Measurements from ENCODE around the gene DIP2C. TPM values are rescaled to one million over a fixed set of nuclear protein-coding genes. Genes with fewer than 3 reads are reported as not detected.
A peak's percentile ranks its signal among the peaks of the same experiment; 100 is the strongest.

DIP2C gene
- total and polyA plus RNA-seq, 8 donors: 2.4 to 40.1 (median 21.0) TPM

- WGBS, 5 donors: 89 to 94% (median 93%) methylated on average over 11 of the region's 11 CpGs
- H3K9me3 ChIP-seq: no peaks in the 10 kb centered on the region
- peaks cover 0 to 8% (median 2%) of the 10 kb centered on the region in 4 donors for H3K36me3 ChIP-seq
- no peak overlapping the region for H3K27ac ChIP-seq
- H3K4me3 ChIP-seq: no peak overlapping the region
- no peak for DNase-seq
- TF ChIP-seq POLR2AphosphoS5 (IDR thresholded peaks at IDR 0.05): no peak
- TF ChIP-seq POLR2A (IDR thresholded peaks at IDR 0.05): no peak
- no peak for TF ChIP-seq EP300 (IDR thresholded peaks at IDR 0.05)
- TF ChIP-seq CTCF (IDR thresholded peaks at IDR 0.05): no peak
- H3K27me3 ChIP-seq: no peaks in the 10 kb centered on the region
- H3K4me1 ChIP-seq: peaks cover 0 to 31% (median 20%) of the 10 kb centered on the region in 4 donors
- intact Hi-C loops (cut with DNase I; ENCODE audit: low total_unique reads): no loop called here
Measured at GRCh38 chr10:631266-631665, 58.2 kb downstream of the DIP2C start.

DNA sequence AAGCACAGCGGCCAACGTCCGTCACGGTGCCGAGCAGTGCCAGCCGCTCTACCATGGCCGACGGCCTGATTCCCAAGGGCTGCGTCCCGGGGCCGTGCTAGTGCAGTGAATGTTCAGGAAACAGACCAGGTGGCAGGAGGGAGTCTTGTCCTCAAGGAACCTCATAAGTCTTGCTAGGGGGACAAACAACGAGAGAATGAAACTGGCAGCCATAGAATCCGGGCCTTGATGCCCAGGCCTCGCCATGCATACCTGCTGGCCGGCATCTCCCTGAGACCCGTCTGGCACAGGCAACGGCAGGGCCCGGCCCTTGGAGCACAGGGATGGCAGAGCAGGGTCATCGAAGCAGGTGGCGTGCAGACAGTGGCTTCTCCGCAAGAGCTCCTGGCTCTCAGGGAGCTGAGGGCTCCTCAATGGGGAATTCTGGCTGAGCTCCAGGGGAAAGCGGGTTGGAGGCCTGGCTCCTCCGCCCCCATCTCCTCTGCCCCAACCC lies 58.8 kb downstream of the DIP2C start:
- Histone ChIP-seq H3K27me3 (no peaks in the 10 kb centered on the region), H3K4me3 (no peak overlapping the region), H3K4me1 (peaks cover 0 to 35% (median 24%) of the 10 kb centered on the region in 4 donors), H3K27ac (no peak overlapping the region), H3K9me3 (no peaks in the 10 kb centered on the region), H3K36me3 (peaks cover 0 to 8% (median 2%) of the 10 kb centered on the region in 4 donors)
- no peak for DNase-seq
- TF ChIP-seq EP300 (IDR thresholded peaks at IDR 0.05) (no peak), POLR2AphosphoS5 (IDR thresholded peaks at IDR 0.05) (no peak), POLR2A (IDR thresholded peaks at IDR 0.05) (no peak), CTCF (IDR thresholded peaks at IDR 0.05) (no peak)
- whole genome bisulfite sequencing, 5 donors: 89 to 92% (median 91%) methylated on average over 23 of the region's 23 CpGs
- intact Hi-C loops (cut with DNase I; ENCODE audit: low total_unique reads): no loop called here

DNA sequence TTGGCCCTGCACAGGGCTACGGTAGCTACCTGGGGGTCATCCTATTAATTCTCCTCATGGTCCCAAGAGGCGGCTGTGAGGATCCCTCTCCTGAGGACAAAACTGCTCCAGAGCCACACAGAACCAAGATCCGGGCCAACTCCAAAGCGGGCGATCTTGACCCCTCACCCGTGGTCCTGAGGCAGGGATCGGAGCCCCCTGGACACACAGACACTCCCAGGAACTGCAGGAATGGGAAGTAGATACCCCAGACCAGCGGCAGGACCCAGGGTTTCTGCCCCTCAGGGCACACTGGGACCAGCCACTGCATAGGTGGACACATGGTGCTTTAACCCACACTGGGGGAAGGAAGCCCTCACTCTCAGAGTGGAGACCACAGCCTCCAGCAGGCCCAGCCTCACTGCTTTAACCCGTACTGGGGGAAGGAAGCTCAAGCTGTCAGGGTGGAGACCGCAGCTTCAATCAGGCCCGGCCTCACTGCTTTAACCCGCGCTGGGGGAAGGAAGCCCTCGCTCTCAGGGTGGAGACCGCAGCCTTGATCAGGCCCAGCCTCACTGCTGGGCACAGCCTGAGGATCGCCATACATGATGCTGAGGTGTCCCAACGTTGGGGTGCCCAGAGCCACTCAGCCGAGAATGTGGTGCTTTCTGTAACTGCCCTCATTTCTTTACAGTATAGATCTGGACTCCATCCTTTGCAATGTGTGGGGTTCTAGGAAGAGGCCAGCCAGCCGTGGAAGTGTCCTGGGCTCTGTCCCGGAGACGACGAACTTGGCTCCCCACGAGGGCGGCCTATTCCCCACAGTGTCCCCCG lies 60.1 kb downstream of the DIP2C start:
- H3K9me3 ChIP-seq: no peaks in the 10 kb centered on the region
- no peak overlapping the region for H3K4me3 ChIP-seq
- no peaks in the 10 kb centered on the region for H3K27me3 ChIP-seq
- TF ChIP-seq POLR2AphosphoS5 (IDR thresholded peaks at IDR 0.05) (no peak), POLR2A (IDR thresholded peaks at IDR 0.05) (no peak), CTCF (IDR thresholded peaks at IDR 0.05) (no peak), EP300 (IDR thresholded peaks at IDR 0.05) (no peak)
- H3K4me1 ChIP-seq: peaks cover 5 to 39% (median 32%) of the 10 kb centered on the region in 4 donors
- intact Hi-C loops (cut with DNase I; ENCODE audit: low total_unique reads): no loop called here
- 75 to 88% (median 87%) methylated on average over 23 to 25 of the region's 25 CpGs for WGBS, 5 donors
- peaks cover 0 to 8% (median 2%) of the 10 kb centered on the region in 4 donors for H3K36me3 ChIP-seq
- DNase-seq: no peak
- H3K27ac ChIP-seq: peak overlapping the region in 1 of 5 donors; percentile 42

DNA sequence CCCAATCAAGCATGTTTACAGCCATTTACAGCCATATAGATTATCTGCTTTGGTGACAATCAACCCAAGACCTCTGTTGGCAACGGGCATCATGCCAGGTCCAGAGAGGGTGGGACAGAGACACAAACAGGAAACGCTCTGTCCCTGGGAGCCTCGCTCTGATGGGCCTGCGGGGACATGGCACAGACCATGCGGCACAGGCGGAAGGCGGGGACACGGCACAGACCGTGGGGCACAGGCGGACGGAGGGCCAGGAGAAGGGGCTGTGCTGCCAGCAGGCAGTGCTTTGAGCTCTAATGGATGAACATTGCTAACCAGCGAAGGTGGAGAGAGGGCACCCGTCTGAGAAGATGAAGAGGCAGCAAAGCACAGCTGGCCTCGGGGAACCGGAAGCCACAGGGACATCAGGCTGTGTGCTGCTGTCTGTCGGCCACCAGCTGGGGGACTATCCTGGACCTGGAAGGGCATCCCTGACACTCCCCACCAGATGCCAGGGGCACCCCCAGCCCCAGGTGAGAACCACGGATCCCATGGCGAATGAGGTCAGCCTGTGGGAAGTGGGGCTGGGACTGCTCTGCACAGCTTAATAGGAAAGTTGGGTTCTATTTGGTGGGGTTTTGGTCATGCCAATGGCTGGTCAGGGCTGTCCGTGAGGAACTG lies 61.0 kb downstream of the DIP2C start:
- H3K27ac ChIP-seq: peak overlapping the region in 1 of 5 donors; percentile 42
- 84 to 91% (median 90%) methylated on average over 18 to 19 of the region's 19 CpGs for WGBS, 5 donors

More for the DNA sequence above, 61.0 kb downstream of the DIP2C start:
- Histone ChIP-seq H3K4me1 (peaks cover 14 to 39% (median 32%) of the 10 kb centered on the region in 4 donors), H3K27me3 (no peaks in the 10 kb centered on the region), H3K4me3 (no peak overlapping the region), H3K9me3 (no peaks in the 10 kb centered on the region), H3K36me3 (peaks cover 0 to 8% (median 2%) of the 10 kb centered on the region in 4 donors)
- TF ChIP-seq EP300 (IDR thresholded peaks at IDR 0.05) (no peak), POLR2A (IDR thresholded peaks at IDR 0.05) (no peak), POLR2AphosphoS5 (IDR thresholded peaks at IDR 0.05) (no peak)
- DNase-seq: no peak
- intact Hi-C loops (cut with DNase I; ENCODE audit: low total_unique reads): no loop called here

All from stomach (tissue), 9 donors.